Osteocyte (in vitro differentiated cells): ENCODE measurements around the gene LHX3. TPM values are rescaled to one million over a fixed set of nuclear protein-coding genes. Genes with fewer than 3 reads are reported as not detected.

Experiments
- DNase-seq: peaks from one replicate; pipeline ENCODE4 v3.0.0; 2021; ENCODE audit warnings: mixed read lengths; ENCODE audit not compliant: unreplicated experiment; ENCODE audit errors: extremely low spot score
- H3K27ac Mint-ChIP-seq: one replicate; pipeline ENCODE4 v1.8.0; 2021; ENCODE audit warnings: mild to moderate bottlenecking, mixed read lengths; ENCODE audit not compliant: unreplicated experiment
- H3K27me3 Mint-ChIP-seq: one replicate; pipeline ENCODE4 v1.8.0; 2021; ENCODE audit warnings: mixed read lengths; ENCODE audit not compliant: unreplicated experiment
- H3K36me3 Mint-ChIP-seq: one replicate; pipeline ENCODE4 v1.8.0; 2021; ENCODE audit warnings: mixed read lengths; ENCODE audit not compliant: unreplicated experiment
- H3K4me1 Mint-ChIP-seq: one replicate; pipeline ENCODE4 v1.8.0; 2021; ENCODE audit warnings: mixed read lengths; ENCODE audit not compliant: unreplicated experiment
- H3K4me3 Mint-ChIP-seq: one replicate; pipeline ENCODE4 v1.8.0; 2021; ENCODE audit warnings: mild to moderate bottlenecking, moderate library complexity, mixed read lengths; ENCODE audit not compliant: unreplicated experiment
- H3K9me3 Mint-ChIP-seq: one replicate; pipeline ENCODE4 v1.8.0; 2021; ENCODE audit warnings: mixed read lengths; ENCODE audit not compliant: unreplicated experiment
- total RNA-seq: library from RNA; stranded (reverse); gene quantifications from 2 replicates; pipeline ENCODE4 v1.2.1, GENCODE V29; 2021
- TF ChIP-seq, protein P1 (sequence below): fragments of 200-600 bp; sonication (generic); IDR thresholded peaks from 2 replicates; pipeline ENCODE4 v1.5.0; 2021; ENCODE audit warnings: antibody characterized with exemption, mild to moderate bottlenecking, moderate library complexity

Gene LHX3
- total RNA-seq, 1 donor from 2014 or later, result not detected

- Mint-ChIP-seq H3K9me3 (no peaks in the 10 kb centered on the region), H3K4me3 (no peak overlapping the region), H3K27me3 (peaks cover 20% of the 10 kb centered on the region), H3K4me1 (peaks cover 6% of the 10 kb centered on the region), H3K36me3 (no peaks in the 10 kb centered on the region), H3K27ac (no peak overlapping the region)
- TF ChIP-seq, protein P1, sequence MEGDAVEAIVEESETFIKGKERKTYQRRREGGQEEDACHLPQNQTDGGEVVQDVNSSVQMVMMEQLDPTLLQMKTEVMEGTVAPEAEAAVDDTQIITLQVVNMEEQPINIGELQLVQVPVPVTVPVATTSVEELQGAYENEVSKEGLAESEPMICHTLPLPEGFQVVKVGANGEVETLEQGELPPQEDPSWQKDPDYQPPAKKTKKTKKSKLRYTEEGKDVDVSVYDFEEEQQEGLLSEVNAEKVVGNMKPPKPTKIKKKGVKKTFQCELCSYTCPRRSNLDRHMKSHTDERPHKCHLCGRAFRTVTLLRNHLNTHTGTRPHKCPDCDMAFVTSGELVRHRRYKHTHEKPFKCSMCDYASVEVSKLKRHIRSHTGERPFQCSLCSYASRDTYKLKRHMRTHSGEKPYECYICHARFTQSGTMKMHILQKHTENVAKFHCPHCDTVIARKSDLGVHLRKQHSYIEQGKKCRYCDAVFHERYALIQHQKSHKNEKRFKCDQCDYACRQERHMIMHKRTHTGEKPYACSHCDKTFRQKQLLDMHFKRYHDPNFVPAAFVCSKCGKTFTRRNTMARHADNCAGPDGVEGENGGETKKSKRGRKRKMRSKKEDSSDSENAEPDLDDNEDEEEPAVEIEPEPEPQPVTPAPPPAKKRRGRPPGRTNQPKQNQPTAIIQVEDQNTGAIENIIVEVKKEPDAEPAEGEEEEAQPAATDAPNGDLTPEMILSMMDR, result no peak
- no peak for DNase-seq
Observed at GRCh38 chr9:136171801-136172411, 33.0 kb downstream of the LHX3 start.

GRCh38 chr9:136171009-136171800, 33.7 kb downstream of the LHX3 start:
- H3K9me3 Mint-ChIP-seq, result no peaks in the 10 kb centered on the region
- TF ChIP-seq, protein P1, result no peak
- H3K27me3 Mint-ChIP-seq, result peaks cover 23% of the 10 kb centered on the region
- H3K4me3 Mint-ChIP-seq, result no peak overlapping the region
- peaks cover 6% of the 10 kb centered on the region for H3K4me1 Mint-ChIP-seq
- no peak for DNase-seq
- no peaks in the 10 kb centered on the region for H3K36me3 Mint-ChIP-seq
- H3K27ac Mint-ChIP-seq, result no peak overlapping the region

DNA sequence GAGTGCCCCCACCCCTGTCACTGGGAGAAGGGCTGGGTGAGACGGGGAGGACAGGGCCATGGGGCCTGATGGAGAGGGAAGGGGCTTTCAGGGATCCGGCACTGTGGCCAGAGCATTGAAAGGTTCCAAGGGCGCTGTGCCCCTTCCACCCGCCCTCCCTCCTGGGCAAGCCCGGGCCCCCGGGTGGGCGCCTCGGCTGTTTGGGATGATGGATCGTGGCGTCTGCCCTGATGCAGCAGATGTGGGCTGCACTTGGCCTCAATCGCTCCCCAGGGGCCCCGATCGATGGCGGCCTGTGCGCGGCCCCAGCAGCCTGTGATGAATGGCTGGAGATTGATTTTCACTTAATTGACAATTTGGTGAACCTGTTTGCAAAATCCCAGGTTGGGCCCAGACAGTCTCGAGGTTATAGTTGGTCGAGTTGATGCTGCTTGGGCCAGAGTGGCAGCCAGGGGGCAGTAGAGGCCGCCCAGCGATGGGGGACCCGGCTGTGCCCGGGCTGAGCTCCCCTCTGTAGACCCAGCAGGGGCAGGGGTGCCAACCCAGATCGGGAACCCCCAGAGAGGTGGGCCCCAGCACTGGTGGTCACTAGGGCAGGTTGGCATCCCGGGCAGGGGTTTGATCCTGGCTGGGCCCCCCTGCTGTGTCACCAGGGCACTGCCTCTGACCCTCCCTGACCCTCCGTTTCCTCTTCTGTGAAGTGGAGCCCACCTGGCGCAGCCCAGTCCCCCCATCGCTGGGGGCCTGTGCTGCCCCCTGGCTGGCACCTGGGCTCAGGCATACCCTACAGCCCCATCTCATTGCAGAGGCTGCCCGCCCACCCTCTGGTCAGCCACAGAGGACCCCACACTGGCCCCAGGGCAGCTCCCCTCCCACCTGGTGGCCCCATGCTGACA, 34.7 kb downstream of the LHX3 start:
- Mint-ChIP-seq H3K36me3 (no peaks in the 10 kb centered on the region), H3K4me3 (no peak overlapping the region), H3K27me3 (peaks cover 31% of the 10 kb centered on the region), H3K9me3 (no peaks in the 10 kb centered on the region), H3K4me1 (peaks cover 6% of the 10 kb centered on the region), H3K27ac (no peak overlapping the region)
- TF ChIP-seq, protein P1, result peak; percentile 64
- no peak for DNase-seq

- DNase-seq, result no peak
- Mint-ChIP-seq H3K27ac (no peak overlapping the region), H3K9me3 (no peaks in the 10 kb centered on the region), H3K4me3 (no peak overlapping the region), H3K4me1 (peaks cover 6% of the 10 kb centered on the region), H3K36me3 (no peaks in the 10 kb centered on the region), H3K27me3 (peaks cover 35% of the 10 kb centered on the region)
- TF ChIP-seq, protein P1, result no peak
Observed at GRCh38 chr9:136169495-136169894, 35.4 kb downstream of the LHX3 start.
